NCI-H2227 (cell line): ENCODE results near the gene RPL37.
"Not testable (repeated sequence)": the region's sequence is repeated elsewhere in the genome, so short reads cannot be mapped to it uniquely, and the experiment has no call there.

Experiments
- DNase-seq: peaks from one replicate; lab custom pipeline; 2025; ENCODE audit not compliant: unreplicated experiment; lab: John Stamatoyannopoulos, UW

Gene RPL37

DNA sequence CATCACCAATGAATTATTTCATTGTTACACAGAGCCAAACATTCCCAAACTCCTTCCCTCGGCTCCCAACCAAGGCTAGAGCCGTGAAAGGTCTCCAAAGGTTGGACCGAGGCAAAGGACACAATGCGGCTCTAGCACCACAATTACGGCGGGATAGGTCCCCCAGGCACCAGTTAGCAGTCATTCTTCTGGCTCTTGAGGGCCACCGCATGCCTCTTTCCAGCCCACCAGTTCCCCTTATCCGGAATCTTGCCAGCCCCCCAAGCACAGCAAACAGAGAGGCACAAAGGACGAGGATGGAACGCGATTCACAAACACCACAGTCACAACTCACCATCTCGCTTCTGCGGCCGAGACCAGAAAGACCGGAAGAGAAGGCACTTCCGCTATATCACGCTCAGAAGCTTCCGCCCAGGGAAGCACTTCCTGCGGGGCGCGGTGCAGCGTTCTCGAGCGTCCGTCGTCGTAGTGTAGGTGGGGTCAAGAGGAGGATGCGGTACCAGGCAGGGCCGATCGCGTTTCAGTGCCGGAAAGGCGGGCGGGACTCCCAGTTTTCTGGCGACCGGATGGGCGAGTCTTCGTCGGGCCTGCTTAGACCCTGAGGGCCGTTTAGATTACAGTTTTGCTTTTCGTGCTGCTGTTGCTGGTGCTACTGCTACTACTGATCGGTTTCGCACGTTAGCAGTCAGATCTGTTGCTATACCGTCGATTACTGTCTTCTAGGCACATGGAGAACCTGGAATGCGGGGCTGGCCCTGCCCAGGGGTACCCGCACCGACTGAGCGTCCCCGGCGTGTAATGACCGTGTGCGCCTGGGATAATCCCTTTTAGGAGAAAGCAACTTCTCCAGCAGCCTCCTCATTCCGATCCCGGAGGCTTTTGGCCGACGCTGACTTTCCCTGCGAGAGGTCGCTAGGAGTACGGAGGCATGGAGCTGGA is at the start of gene RPL37:
TSS of gene RPL37 (minus strand) at position 374 of the 939 bp plus-strand sequence. CDS start at position 337, 37 bp downstream.
- peak; percentile 99 for DNase-seq

- not testable (repeated sequence) for DNase-seq
Observed at GRCh38 chr5:40883051-40883450, 48.0 kb upstream of the RPL37 start.

GRCh38 chr5:40882291-40882690 is 47.3 kb upstream of the RPL37 start:
- no peak for DNase-seq

GRCh38 chr5:40879163-40879942 is 44.3 kb upstream of the RPL37 start:
- DNase-seq = peak; percentile 39

DNA sequence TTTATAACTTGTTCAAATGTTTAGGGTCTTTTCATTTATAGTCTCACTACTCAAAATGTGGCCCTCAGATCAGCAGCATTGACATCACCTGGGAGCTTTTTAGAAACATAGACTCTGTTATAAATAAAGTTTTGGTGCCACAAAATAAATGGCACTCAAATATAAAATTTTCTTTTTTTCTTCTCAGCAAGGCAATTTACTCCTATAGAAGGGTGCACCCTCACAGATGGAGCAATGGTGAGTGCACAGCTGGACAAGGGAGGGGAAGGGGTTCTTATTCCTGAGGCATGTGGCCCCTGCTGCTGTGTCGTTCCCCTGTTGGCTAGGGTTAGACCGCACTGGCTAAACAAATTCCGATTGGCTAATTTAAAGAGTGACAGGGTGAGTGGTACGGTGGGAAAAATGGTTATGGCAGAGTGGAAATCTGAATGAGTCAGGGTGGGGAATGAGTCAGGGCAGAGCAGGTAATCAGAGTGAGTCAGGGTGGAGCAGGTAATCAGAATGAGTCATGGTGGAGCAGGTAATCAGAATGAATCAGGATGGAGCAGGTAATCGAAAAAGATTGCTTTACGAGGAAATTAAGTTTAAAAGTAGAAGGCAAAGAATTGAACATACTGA is 42.5 kb upstream of the RPL37 start:
- DNase-seq = no peak

DNA sequence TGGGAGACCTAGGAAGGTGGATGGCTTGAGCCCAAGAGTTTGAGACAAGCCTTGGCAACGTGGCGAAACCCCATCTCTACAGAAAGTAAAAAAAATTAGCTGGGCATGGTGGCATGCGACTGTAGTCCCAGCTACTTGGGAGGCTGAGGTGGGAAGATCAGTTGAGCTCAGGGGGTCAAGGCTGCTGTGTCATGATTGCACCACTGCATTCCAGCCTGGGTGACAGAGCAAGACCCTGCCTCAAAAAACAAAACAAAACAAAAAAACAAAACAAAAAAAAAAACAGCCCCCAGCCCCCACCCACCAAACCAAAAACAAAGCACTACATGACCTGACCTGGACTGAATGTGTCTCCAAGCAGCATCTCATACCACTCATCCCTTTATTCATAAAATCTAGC is 40.9 kb upstream of the RPL37 start:
- no peak for DNase-seq

DNA sequence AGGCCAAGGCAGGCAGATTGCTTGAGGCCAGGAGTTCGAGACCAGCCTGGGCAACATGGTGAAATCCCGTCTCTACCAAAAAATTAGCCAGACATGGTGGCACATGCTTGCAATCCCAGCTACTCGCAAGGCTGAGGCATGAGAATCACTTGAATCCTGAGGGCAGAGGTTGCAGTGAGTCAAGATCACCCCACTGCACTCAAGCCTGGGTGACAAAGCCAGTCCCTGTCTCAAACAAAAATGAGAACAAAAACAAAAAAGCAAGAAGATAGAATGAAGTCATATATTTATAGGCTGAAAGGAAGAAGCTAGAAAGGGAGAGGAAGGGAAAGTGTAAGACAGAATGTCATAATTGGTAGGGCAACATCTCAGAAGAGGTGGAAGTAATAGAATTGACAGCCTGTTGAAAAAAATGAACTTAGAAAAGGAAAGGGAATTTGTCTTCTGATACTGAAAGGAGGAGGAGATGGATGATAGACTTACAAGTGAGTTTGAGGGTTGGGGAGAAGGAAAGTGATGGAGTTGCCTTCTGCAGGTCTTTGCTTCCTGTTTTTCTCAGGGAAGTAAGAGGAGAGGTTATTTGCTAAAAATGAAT is 38.4 kb upstream of the RPL37 start:
- no peak for DNase-seq

DNA sequence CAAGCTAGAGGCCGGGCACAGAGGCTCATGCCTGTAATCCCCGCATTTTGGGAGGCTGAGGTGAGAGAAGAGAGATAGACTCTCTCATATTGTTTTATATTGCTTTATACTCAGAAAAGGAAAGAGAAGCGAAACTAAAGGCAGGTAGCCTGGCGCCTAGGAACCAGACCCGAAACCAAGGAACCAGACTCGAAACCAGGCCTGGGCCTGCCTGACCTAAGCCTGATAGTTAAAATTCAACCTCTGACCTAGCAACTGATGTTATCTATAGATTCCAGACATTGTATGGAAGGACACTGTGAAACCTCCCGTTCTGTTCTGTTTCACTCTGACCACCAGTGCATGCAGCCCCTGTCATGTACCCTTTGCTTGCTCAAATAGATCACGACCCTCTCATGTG is 37.2 kb upstream of the RPL37 start:
- not testable (repeated sequence) for DNase-seq

GRCh38 chr5:40871177-40871576 is 36.2 kb upstream of the RPL37 start:
- no peak for DNase-seq

DNA sequence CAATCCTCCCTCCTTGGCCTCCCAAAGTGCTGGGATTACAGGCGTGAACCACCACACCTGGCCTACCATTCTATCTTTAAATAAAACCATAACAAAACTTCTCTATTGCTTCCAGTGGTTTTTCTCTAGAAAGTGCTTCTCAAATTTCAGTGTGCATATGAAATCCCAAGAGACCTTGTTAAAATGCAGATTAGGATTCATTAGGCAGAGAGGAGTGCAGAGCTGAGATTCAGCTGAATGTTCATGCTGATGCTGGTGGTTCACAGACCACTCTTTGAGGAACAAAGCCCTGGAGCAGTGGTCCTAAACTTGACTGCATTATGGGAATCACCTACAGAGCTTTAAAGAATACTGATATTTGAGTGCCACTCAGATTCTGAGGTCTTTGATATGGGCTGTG is 34.4 kb upstream of the RPL37 start:
- no peak for DNase-seq

GRCh38 chr5:40866844-40867243 is 31.8 kb upstream of the RPL37 start:
- DNase-seq = no peak

DNA sequence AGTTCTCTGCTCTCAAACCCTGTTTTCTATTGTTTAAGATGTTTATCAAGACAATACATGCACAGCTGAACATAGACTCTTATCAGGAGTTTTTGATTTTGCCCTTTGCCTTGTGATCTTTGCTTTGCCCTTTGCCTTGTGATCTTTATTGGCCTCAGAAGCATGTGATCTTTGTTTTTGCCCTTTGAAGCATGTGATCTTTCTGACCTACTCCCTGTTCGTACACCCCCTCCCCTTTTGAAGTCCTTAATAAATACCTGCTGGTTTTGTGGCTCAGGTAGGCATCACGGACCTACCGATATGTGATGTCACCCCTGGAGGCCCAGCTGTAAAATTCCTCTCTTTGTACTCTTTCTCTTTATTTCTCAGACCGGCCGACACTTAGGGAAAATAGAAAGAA is 30.0 kb upstream of the RPL37 start:
- DNase-seq = not testable (repeated sequence)

- DNase-seq = no peak
Observed at GRCh38 chr5:40860711-40861110, 25.7 kb upstream of the RPL37 start.

DNA sequence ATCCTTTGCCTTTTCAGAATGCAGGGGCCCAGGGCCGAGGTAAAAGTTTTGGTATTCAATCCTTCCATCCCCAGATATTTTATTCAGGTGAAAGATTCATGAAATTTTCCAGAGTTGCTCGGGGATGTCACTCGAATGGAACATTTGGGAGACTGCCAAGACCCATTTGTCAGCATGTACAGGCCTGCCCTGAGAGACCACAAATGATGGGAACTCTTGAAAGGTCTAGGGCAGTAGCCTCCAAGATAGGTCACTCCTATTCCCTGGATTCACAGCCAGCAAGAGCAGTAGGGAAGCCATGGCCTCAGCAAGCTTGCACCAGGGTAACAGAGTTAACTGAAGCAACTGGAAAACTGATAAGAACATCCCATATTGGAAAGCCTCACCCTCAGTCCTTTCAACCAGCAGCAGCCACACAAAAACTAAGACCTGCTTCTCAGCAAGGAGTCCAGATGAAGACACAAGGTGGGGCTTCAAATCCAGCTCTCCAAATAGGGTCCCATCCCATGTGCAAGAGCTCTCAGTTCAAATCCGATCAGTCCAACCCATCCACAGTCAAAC is 18.7 kb upstream of the RPL37 start:
- no peak for DNase-seq

DNA sequence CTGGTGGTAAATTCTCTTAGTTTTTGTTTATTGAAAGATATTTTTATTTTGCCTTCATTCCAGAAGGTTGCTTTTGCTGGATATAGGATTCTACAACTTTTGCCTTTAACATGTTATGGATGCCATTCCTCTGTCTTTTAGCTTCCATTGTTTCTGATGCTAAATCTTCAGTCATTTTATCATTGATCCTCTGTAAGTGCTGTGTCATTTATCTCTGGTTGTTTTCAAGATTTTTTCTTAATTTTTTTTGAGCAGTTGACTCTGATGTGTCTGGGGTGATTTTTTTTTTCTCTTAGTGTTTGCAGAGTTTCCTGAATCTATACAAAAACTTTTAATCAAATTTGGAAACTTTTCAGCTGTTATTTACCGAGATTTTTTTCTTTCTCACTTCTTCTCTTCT is 12.5 kb upstream of the RPL37 start:
- DNase-seq = no peak

GRCh38 chr5:40846371-40846770 is 11.3 kb upstream of the RPL37 start:
- no peak for DNase-seq

- no peak for DNase-seq
Observed at GRCh38 chr5:40844565-40844964, 9.5 kb upstream of the RPL37 start.

GRCh38 chr5:40842351-40842750 is 7.3 kb upstream of the RPL37 start:
- no peak for DNase-seq

GRCh38 chr5:40841068-40841805 is 6.2 kb upstream of the RPL37 start, which contains the start of gene CARD6:
Gene CARD6 (plus strand): TSS chr5:40841367. CDS start chr5:40841383, 16 bp downstream.
- no peak for DNase-seq

DNA sequence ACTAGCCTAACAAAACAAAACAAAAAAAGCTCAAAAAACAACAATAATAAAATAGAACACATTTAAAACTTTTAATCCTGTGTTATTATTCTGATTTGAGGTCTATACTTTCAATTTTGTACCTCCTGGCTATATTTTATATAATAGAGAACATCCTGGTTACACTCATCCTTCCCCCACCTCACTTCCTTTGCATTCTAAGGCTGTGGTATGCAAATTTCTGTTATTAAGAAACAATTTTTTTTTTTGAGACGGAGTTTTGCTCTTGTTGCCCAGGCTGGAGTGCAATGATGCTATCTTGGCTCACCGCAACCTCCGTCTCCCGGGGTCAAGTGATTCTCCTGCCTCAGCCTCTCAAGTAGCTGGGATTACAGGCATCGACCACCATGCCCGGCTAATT is 3.1 kb upstream of the RPL37 start:
- no peak for DNase-seq
